NCI-H524 treated with DMSO at 0.1 percent for 48 hours (cell line): ENCODE data around the gene SNX9.
"Not testable (repeated sequence)": the region's sequence is repeated elsewhere in the genome, so short reads cannot be mapped to it uniquely, and the experiment has no call there.

Experiments used
- DNase-seq: peaks from one replicate; lab custom pipeline; 2025; lab: John Stamatoyannopoulos, UW

The SNX9 gene

GRCh38 chr6:157954150-157955117, 131.4 kb downstream of the SNX9 start:
- no peak for DNase-seq

GRCh38 chr6:157955675-157956074, 132.6 kb downstream of the SNX9 start:
- DNase-seq, result no peak

- DNase-seq, result no peak
Observed at GRCh38 chr6:157956171-157956730, 133.2 kb downstream of the SNX9 start.

GRCh38 chr6:157959451-157960227, 136.6 kb downstream of the SNX9 start:
- no peak for DNase-seq

GRCh38 chr6:157961153-157961831, 138.2 kb downstream of the SNX9 start:
- DNase-seq, result no peak

- DNase-seq, result no peak
Observed at GRCh38 chr6:157961832-157962575, 139.0 kb downstream of the SNX9 start.

GRCh38 chr6:157962601-157963302, 139.7 kb downstream of the SNX9 start:
- no peak for DNase-seq

- no peak for DNase-seq
Observed at GRCh38 chr6:157964100-157964499, 141.1 kb downstream of the SNX9 start.

- no peak for DNase-seq
Observed at GRCh38 chr6:157965387-157965786, 142.3 kb downstream of the SNX9 start.

GRCh38 chr6:157966589-157966977, 143.5 kb downstream of the SNX9 start:
- no peak for DNase-seq

- no peak for DNase-seq
Observed at GRCh38 chr6:157967020-157967419, 144.0 kb downstream of the SNX9 start.

GRCh38 chr6:157967486-157967885, 144.4 kb downstream of the SNX9 start:
- no peak for DNase-seq

GRCh38 chr6:157972177-157972576, 149.1 kb downstream of the SNX9 start:
- not testable (repeated sequence) for DNase-seq

GRCh38 chr6:157974341-157974894, 151.4 kb downstream of the SNX9 start:
- no peak for DNase-seq

GRCh38 chr6:157974967-157975366, 151.9 kb downstream of the SNX9 start:
- DNase-seq, result no peak

GRCh38 chr6:157975456-157975855, 152.4 kb downstream of the SNX9 start:
- DNase-seq, result no peak

- DNase-seq, result no peak
Observed at GRCh38 chr6:157976345-157977175, 153.5 kb downstream of the SNX9 start.

GRCh38 chr6:157977176-157977804, 154.2 kb downstream of the SNX9 start:
- no peak for DNase-seq
